GM10266 (cell line): ENCODE results near the gene TSPAN9.

Experiments used
- DNase-seq: peaks from one replicate; pipeline ENCODE4 v3.0.0; 2012; ENCODE audit errors: extremely low spot score
- TF ChIP-seq, protein P1 (sequence below): IDR thresholded peaks from 2 replicates; pipeline ENCODE4 v1.5.1; 2012; ENCODE audit warnings: mild to moderate bottlenecking, low read depth; ENCODE audit not compliant: control insufficient read depth, insufficient read depth; ENCODE audit errors: missing control alignments

The TSPAN9 gene

DNA sequence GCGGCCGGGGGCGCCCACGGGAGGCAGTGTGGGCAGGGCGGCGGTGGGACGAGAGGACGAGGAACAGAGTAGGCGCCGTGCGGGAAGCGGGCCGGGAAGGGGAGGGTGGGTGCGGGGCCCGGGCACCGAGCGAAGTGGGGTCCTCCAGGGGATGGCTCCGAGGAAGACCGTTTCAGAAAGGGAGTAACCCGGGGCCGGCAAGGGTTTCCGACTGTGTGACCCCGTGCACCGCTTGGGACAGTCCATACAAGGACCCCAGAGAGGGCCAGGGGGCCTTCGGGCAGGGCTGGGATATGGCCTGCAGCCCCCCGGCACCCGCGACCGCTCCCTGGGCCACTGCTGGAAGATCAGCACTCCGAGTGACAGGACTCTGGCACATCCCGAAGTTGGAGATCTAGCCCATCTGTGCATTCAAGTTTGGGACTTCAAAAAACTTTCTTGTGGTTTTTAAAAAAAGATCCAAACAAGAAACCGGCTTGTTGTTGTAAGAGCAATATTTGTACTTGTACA lies 448 bp downstream of the TSPAN9 start:
- TF ChIP-seq, protein P1, sequence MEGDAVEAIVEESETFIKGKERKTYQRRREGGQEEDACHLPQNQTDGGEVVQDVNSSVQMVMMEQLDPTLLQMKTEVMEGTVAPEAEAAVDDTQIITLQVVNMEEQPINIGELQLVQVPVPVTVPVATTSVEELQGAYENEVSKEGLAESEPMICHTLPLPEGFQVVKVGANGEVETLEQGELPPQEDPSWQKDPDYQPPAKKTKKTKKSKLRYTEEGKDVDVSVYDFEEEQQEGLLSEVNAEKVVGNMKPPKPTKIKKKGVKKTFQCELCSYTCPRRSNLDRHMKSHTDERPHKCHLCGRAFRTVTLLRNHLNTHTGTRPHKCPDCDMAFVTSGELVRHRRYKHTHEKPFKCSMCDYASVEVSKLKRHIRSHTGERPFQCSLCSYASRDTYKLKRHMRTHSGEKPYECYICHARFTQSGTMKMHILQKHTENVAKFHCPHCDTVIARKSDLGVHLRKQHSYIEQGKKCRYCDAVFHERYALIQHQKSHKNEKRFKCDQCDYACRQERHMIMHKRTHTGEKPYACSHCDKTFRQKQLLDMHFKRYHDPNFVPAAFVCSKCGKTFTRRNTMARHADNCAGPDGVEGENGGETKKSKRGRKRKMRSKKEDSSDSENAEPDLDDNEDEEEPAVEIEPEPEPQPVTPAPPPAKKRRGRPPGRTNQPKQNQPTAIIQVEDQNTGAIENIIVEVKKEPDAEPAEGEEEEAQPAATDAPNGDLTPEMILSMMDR: no peak
- no peak for DNase-seq

DNA sequence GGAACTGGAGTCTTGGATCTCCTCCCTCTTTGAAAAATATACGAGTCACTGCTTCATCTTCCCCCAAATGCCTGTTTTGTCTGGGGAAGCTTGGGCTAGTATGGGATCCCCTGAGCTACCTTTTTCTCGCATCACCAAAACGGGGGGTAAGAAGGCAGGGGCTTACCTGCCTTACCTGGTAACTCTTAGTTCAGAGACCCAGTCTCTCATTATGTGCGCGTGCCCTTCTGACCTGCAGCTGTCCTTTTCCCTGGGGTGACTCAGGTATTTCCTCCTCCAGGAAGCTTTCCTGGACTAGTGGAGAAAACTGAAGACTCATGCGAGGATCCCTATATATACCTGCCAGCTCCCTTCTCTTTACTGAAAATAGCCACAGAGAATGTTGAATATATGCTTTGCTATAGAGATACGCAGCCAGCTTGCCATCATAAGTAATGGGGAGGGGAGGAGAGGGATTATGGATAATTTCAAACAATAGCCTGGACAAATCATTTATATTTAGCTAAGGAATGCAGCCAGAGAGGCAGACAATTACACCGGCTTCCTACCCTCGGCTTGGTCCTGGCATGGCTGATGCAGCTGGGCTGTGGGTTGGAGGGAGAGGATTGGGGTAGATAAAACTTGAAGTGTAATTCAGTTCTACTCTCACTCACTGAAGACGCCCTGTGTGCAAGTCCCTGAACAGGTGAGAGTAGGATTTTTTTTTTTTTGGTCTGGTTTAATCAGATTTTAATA lies 1.1 kb downstream of the TSPAN9 start:
- TF ChIP-seq, protein P1: no peak

DNA sequence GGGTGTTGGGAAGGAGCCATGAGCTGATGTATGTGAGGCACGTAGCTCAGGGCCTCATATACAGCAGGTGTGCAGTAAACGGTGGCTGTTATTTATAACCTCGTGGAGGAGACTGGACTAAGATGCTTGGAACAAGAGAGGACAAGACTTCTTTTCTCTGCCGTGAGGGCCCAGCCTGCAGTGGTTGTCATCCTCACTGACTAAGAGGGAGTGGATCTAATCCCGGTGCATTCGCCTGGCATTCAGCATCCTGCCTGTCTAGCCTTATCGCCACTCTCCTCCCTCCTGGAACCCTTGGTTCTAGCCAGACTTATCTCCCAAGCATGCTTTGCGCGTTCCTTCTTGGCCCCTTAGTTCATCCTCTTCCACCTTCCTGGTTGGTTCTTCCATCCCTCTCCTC lies 3.9 kb downstream of the TSPAN9 start:
- TF ChIP-seq, protein P1: no peak
- no peak for DNase-seq

More for the DNA sequence above, 1.1 kb downstream of the TSPAN9 start:
- DNase-seq: no peak

DNA sequence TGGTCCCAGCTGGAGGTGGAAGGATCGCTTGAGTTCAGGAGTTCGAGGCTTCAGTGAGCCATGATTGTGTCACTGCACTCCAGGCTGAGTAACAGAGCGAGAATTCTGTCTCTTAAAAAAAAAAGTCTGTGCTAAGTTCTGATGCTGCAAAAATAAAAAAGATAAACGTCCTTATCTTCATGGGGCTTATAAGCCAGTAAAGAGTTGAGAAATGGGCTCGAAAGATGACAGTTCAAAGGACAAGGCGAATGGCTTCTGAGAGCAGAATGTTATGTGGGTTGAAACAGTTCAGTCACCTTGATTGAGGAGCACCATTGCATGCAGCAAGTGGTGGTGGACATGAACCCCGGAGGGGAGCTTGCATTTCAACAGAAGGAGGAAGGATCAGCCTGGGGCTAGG lies 4.7 kb downstream of the TSPAN9 start:
- TF ChIP-seq, protein P1: no peak
- no peak for DNase-seq

DNA sequence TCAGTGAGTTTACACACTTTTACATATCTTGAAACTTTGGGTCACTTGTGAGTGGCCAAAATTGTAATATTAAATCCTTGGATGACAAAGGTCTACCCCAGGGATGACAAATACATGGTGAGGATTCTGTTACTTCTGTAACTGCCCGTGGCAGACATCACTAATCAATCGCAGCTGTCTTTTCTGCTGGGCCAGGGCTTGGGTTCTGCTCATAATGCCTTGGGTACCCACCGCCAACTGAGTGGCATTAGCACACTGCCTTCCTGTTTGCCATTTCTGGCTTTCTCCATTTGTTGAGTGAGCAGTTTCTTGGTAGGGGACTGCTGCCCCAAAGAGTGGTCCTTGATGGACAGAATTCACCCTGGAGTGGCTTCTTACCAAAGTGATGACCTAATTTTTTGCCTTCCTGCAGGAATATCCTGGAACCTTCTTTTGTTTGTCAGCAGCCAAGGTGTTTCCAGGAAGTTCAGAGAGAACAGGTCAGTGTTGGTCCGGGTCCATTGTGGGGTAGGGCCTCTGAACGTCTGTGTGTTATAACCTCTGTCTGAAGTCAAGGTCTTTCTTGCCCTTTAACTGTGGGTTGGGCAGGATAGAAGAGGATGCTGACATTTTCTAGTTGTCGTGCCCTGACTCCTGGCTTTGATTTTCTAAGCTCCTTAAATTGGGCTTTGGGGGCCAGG lies 6.2 kb downstream of the TSPAN9 start:
- TF ChIP-seq, protein P1: no peak
- DNase-seq: no peak

DNA sequence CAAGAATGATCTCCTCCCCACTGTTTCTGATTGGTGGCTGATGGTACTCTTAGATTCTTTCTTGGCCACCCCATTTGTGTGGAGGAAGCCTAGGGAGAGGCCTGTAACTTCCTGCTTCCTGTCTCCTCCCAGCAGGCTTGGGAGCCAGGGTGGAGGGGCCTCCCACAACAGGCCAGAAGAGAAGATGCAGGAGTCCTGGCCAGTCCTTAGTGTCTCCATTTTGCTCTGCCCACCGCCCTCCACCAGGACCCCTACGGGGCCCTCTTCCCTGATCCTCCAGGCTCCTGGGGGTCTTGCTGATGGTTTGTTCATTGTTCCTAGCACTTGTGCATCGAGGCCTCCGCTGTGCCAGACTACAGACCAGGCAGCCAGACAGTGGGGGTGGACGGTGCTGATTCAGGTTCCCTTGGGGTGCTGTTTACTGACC lies 6.8 kb downstream of the TSPAN9 start:
- TF ChIP-seq, protein P1: no peak
- no peak for DNase-seq

DNA sequence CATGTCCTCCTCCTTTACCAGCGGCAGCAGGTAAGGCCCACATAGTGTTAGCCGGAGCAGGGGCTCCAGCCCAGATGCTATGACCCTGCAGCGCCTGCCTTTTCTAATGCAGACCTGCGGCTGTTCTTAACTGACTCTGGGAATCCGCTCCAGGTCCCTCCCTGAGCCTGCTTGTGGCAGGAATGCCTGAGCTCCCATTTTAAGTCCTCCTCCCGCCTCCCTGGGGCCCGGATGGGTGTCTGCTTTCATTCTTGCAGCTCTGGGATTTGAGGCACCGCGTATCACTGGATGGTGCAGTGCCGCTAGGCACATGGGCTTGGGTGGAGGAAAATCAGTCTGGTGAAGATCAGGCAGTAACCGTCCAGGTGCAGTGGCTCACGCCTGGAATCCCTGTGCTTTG lies 7.6 kb downstream of the TSPAN9 start:
- DNase-seq: no peak
- TF ChIP-seq, protein P1: no peak
